Ishikawa (cell line): ENCODE measurements around the gene ZBTB20.

Source experiments
- CEBPB ChIP-seq: IDR thresholded peaks from 2 replicates; pipeline ENCODE4 v1.6.1; 2012
- CREB1 ChIP-seq: IDR thresholded peaks from 2 replicates; pipeline ENCODE4 v1.6.1; 2012; ENCODE audit warnings: low read depth
- EP300 ChIP-seq: IDR thresholded peaks from 2 replicates; pipeline ENCODE4 v1.6.1; 2012; ENCODE audit warnings: borderline replicate concordance
- FOXM1 ChIP-seq: IDR thresholded peaks from 2 replicates; pipeline ENCODE4 v1.6.1; 2012; ENCODE audit warnings: low read depth, borderline replicate concordance
- RAD21 ChIP-seq: IDR thresholded peaks from 2 replicates; pipeline ENCODE4 v1.6.1; 2012; ENCODE audit warnings: low read depth
- TAF1 ChIP-seq: IDR thresholded peaks from 2 replicates; pipeline ENCODE4 v1.6.1; 2012; ENCODE audit warnings: low read depth, mild to moderate bottlenecking
- TEAD4 ChIP-seq: IDR thresholded peaks from 2 replicates; pipeline ENCODE4 v1.6.1; 2012
- YY1 ChIP-seq: IDR thresholded peaks from 2 replicates; pipeline ENCODE4 v1.6.1; 2012; ENCODE audit warnings: low read depth
- ZBTB7A ChIP-seq: IDR thresholded peaks from 2 replicates; pipeline ENCODE4 v1.6.1; 2012; ENCODE audit warnings: low read depth
- TF ChIP-seq, protein P1 (sequence below): IDR thresholded peaks from 2 replicates; pipeline ENCODE4 v1.6.1; 2012; ENCODE audit warnings: low read depth, mild to moderate bottlenecking
- TF ChIP-seq, protein P2 (sequence below): IDR thresholded peaks from 2 replicates; pipeline ENCODE4 v1.6.1; 2012

DNA sequence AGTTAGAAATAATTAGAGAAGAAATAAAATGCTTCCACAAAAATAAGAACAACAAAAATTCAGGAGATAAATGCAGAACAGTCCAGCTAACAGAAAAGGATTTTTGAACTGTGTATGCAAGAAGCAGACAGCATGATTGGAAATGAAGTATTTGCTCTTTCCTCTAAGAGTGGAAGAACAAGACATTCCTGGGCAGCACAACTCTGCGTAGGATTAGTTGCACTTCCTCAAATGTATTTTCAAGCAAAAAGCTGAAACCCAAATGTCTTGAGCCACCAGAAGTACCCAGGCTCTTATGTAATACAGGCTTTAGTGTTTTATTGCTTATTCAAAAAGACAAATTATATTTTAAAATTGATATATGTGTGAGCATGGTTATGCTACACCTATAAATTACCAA lies 127.2 kb downstream of the ZBTB20 start:
- TF ChIP-seq YY1, result no peak
- TF ChIP-seq, protein P1, sequence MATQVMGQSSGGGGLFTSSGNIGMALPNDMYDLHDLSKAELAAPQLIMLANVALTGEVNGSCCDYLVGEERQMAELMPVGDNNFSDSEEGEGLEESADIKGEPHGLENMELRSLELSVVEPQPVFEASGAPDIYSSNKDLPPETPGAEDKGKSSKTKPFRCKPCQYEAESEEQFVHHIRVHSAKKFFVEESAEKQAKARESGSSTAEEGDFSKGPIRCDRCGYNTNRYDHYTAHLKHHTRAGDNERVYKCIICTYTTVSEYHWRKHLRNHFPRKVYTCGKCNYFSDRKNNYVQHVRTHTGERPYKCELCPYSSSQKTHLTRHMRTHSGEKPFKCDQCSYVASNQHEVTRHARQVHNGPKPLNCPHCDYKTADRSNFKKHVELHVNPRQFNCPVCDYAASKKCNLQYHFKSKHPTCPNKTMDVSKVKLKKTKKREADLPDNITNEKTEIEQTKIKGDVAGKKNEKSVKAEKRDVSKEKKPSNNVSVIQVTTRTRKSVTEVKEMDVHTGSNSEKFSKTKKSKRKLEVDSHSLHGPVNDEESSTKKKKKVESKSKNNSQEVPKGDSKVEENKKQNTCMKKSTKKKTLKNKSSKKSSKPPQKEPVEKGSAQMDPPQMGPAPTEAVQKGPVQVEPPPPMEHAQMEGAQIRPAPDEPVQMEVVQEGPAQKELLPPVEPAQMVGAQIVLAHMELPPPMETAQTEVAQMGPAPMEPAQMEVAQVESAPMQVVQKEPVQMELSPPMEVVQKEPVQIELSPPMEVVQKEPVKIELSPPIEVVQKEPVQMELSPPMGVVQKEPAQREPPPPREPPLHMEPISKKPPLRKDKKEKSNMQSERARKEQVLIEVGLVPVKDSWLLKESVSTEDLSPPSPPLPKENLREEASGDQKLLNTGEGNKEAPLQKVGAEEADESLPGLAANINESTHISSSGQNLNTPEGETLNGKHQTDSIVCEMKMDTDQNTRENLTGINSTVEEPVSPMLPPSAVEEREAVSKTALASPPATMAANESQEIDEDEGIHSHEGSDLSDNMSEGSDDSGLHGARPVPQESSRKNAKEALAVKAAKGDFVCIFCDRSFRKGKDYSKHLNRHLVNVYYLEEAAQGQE, result no peak
- TF ChIP-seq EP300, result no peak
- no peak for TF ChIP-seq CREB1
- TF ChIP-seq FOXM1, result no peak
- no peak for TF ChIP-seq TEAD4
- TF ChIP-seq RAD21, result no peak
- no peak for TF ChIP-seq TAF1
- TF ChIP-seq, protein P2, sequence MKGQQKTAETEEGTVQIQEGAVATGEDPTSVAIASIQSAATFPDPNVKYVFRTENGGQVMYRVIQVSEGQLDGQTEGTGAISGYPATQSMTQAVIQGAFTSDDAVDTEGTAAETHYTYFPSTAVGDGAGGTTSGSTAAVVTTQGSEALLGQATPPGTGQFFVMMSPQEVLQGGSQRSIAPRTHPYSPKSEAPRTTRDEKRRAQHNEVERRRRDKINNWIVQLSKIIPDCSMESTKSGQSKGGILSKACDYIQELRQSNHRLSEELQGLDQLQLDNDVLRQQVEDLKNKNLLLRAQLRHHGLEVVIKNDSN, result no peak
- TF ChIP-seq CEBPB, result no peak
- no peak for TF ChIP-seq ZBTB7A
